Measurements from ENCODE around the gene LRRC18. TPM values are rescaled to one million over a fixed set of nuclear protein-coding genes. Genes with fewer than 3 reads are reported as not detected.

Gene LRRC18
- not detected in 2 replicates for total RNA-seq (2014; rRNA removed; shearing (Covaris generic))

DNA sequence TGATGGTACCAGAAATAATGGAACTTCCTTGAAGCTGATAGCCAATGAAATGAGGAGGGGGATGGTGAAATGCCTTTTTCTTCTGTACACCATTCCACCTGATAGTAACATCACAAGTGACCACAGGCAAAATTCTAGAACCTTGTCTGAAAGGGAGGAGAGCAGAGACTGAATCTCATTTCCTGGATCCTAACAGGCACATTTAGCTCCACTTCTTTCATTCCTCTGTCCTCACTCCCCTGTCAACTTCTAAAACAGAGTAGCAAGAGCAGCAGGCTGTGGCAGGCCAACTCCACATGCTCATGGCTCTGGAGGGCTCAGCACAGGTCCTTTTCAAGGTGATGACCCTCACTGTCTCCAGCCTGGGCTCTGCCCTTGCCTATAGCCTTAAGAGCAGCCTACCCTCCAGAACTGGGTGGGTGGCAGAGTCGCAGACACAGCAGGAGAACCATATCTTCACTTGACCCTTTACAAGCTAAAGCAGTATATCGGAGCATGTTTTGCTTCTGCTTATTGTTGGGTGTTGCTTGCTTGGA, at the start of gene LRRC18:
LRRC18 (minus strand) TSS at position 51 of the 536 bp plus-strand sequence. CDS start 25,685 bp downstream, outside the sequence.
- Histone ChIP-seq H3K27me3 (ENCODE audit: control insufficient read depth, insufficient read depth, low read length) (no peaks in the 10 kb centered on the region), H3K36me3 (replicated peaks; ENCODE audit: control insufficient read depth, insufficient read depth, low read length) (no peaks in the 10 kb centered on the region), H3K4me3 (ENCODE audit: insufficient read depth, low read depth, low read length) (no peak within 1 kb of the TSS)
- DNase-seq = no peak

DNA sequence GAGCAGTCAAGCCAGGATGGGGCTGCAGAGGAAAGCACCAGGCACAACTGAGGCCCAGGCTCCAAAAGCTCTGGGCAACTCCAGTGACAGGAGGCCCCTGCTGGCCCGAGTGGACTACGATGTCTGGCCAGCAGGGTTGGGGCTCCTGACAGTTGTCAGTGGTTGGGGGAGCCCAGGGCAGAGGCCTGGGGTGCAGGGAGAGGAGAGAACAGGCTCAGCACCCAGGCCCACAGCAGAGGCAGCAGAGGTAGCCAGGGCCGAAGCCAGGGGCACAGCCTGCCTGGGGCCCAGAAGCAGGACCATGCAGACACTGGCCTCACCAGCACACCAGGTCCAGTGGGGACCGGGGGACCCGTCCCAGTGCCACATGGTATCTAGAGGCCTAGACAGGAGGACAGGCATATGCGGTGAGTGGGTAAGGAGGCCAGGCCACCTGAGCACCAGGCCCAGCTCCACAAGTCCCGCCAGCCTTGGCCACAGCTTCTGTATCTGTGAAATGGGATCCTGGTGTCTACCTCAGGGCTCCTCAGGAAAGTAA, 46.0 kb upstream of the LRRC18 start:
- H3K27me3 ChIP-seq (ENCODE audit: control insufficient read depth, insufficient read depth, low read length) = no peaks in the 10 kb centered on the region
- DNase-seq = no peak
- no peak overlapping the region for H3K4me3 ChIP-seq (ENCODE audit: insufficient read depth, low read depth, low read length)
- H3K36me3 ChIP-seq (replicated peaks; ENCODE audit: control insufficient read depth, insufficient read depth, low read length) = no peaks in the 10 kb centered on the region

DNA sequence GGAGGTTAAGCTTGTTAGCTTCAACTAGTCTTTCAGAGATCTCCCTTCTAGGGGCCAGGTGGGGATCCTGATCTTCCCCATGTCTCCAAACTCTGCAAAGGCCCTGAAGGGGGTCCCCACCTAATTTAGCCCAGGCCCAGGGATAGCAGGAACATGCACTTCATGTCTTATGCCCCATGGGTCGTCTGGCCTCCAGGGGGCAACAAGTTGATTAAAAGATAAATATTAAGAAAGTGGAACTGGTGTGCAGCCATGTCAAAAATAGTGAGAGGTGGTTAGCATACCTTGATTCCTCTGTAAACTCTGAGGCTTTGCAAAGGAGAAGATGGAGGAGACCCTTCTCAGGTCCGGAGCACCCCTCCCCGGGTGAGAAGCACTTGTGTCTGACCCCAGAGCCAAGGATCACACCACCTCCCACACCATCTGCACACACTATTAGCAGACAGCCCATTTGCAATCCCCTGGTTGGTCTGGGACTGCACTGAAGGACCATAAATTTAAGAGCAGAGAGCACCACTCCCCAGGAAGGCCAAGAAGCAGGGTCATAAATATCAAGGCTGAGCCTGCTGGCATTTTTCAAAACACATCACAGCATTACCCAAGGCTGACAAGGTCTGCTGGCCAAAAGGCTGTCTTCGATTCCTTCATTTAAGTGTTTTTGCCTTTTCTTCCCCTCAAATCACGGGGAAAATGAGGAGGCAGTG, 44.2 kb upstream of the LRRC18 start:
- no peak overlapping the region for H3K4me3 ChIP-seq (ENCODE audit: insufficient read depth, low read depth, low read length)
- DNase-seq = no peak
- H3K27me3 ChIP-seq (ENCODE audit: control insufficient read depth, insufficient read depth, low read length) = no peaks in the 10 kb centered on the region
- no peaks in the 10 kb centered on the region for H3K36me3 ChIP-seq (replicated peaks; ENCODE audit: control insufficient read depth, insufficient read depth, low read length)

DNA sequence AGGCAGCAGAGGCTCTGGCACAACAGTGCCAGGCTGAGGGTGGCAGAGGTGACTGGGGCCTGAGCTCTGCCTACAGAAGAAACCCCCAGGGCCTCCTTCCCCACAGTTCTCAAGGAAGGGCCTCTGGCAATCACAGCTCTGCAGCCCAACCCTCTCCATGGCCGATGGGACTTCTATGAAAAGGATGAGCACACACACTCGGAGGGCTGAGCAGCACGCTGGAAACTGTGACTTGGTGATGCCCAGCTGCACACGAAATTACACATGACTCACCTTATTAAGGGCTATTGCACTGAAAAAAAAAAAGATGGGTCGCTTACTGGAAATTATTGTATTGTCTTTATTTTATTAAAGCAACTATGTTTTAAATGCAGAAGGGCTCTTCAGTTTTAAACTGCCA, 42.9 kb upstream of the LRRC18 start:
- Histone ChIP-seq H3K36me3 (replicated peaks; ENCODE audit: control insufficient read depth, insufficient read depth, low read length) (no peaks in the 10 kb centered on the region), H3K27me3 (ENCODE audit: control insufficient read depth, insufficient read depth, low read length) (no peaks in the 10 kb centered on the region), H3K4me3 (ENCODE audit: insufficient read depth, low read depth, low read length) (no peak overlapping the region)
- DNase-seq = no peak

GRCh38 chr10:48981310-48981907, 41.8 kb upstream of the LRRC18 start:
- DNase-seq = peak; percentile 91
- no peaks in the 10 kb centered on the region for H3K27me3 ChIP-seq (ENCODE audit: control insufficient read depth, insufficient read depth, low read length)
- no peak overlapping the region for H3K4me3 ChIP-seq (ENCODE audit: insufficient read depth, low read depth, low read length)
- H3K36me3 ChIP-seq (replicated peaks; ENCODE audit: control insufficient read depth, insufficient read depth, low read length) = no peaks in the 10 kb centered on the region

DNA sequence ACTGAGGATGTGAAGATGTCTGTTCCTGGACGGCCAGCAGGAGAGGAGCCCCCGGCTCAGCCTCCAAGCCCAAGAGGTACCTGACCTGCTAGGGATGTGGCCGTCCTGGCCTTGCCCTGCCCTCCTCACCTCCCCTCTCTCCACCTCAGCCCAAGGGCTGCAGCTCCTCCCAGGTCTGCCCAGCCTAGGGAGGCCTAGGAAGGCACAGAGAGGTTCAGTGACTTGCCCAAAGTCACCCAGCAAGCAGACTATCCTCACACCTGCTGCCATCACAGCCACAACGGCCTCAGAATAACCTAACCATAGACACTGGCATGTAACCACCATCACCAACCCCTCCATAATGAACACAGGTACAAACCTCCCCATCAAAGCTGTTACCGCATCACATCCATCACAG, 38.7 kb upstream of the LRRC18 start:
- no peak for DNase-seq
- Histone ChIP-seq H3K27me3 (ENCODE audit: control insufficient read depth, insufficient read depth, low read length) (no peaks in the 10 kb centered on the region), H3K4me3 (ENCODE audit: insufficient read depth, low read depth, low read length) (no peak overlapping the region), H3K36me3 (replicated peaks; ENCODE audit: control insufficient read depth, insufficient read depth, low read length) (no peaks in the 10 kb centered on the region)

DNA sequence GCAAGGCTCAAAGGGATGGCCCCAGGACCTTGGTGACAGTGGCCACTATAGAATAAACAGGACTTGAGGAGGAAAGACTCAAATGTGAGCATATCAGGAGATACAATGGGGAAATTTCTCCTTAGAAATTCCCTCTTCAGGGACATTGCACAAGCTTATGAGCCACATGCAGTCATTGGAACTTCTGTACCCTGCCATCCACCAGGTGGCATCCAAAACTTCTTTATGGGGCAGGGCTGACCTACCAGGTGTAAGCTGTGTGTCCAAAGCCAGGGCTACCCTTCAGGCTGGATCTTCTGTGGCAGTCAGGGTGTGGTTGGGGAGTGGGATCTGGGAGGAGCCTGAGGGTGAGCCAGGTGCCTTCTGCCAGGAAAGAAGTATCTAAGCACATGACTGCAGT, 36.6 kb upstream of the LRRC18 start:
- H3K36me3 ChIP-seq (replicated peaks; ENCODE audit: control insufficient read depth, insufficient read depth, low read length) = no peaks in the 10 kb centered on the region
- no peaks in the 10 kb centered on the region for H3K27me3 ChIP-seq (ENCODE audit: control insufficient read depth, insufficient read depth, low read length)
- no peak overlapping the region for H3K4me3 ChIP-seq (ENCODE audit: insufficient read depth, low read depth, low read length)
- peak; percentile 61 for DNase-seq

DNA sequence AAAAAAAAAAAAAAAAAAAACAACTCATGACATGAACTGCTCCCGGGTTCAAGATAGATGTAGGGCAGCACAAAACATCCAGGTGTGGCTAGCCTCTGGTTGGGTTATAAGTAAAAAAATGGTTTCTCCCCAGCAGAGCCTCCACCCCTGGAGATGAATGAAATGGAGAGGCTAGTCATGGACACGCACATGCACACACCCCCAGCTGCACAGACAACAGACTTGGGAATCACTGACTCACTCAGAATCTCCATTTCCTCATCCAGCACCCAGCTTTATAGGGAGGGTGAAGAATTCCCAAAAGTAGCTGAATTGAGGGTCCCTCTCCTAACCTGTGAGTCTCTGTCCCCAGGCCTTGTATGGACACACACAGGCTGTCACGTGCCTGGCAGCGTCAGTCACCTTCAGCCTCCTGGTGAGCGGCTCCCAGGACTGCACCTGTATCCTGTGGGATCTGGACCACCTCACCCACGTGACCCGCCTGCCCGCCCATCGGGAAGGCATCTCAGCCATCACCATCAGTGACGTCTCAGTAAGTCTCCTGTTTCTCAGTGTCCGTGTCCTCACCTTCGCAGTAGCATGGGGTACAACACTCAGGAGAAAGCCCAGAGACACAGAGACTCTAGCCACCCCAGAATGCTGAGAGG, 35.0 kb upstream of the LRRC18 start:
- Histone ChIP-seq H3K27me3 (ENCODE audit: control insufficient read depth, insufficient read depth, low read length) (no peaks in the 10 kb centered on the region), H3K4me3 (ENCODE audit: insufficient read depth, low read depth, low read length) (no peak overlapping the region), H3K36me3 (replicated peaks; ENCODE audit: control insufficient read depth, insufficient read depth, low read length) (no peaks in the 10 kb centered on the region)
- DNase-seq = no peak

GRCh38 chr10:48973065-48973464, 33.4 kb upstream of the LRRC18 start:
- Histone ChIP-seq H3K4me3 (ENCODE audit: insufficient read depth, low read depth, low read length) (no peak overlapping the region), H3K36me3 (replicated peaks; ENCODE audit: control insufficient read depth, insufficient read depth, low read length) (no peaks in the 10 kb centered on the region), H3K27me3 (ENCODE audit: control insufficient read depth, insufficient read depth, low read length) (no peaks in the 10 kb centered on the region)
- DNase-seq = no peak

DNA sequence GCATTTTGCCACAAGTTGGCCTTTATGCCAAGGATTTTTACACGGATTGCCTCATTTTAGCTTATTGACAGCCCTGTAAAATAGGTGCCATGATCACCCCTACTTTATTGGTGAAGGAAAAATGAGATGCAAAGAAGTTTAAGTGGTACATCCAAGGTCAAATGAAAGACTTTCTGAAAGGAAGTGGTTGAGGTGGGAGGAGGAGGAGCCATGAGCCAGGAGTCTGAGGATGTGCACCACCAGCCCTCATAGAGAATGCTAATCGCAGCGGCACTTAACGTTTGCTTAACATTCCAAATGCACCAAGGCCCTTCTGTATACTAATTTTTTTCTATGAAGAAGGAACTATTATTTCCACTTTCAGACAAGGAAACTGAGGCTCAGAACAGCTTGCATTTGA, 31.0 kb upstream of the LRRC18 start:
- DNase-seq = no peak
- Histone ChIP-seq H3K4me3 (ENCODE audit: insufficient read depth, low read depth, low read length) (no peak overlapping the region), H3K36me3 (replicated peaks; ENCODE audit: control insufficient read depth, insufficient read depth, low read length) (no peaks in the 10 kb centered on the region), H3K27me3 (ENCODE audit: control insufficient read depth, insufficient read depth, low read length) (no peaks in the 10 kb centered on the region)

GRCh38 chr10:48970046-48970445, 30.4 kb upstream of the LRRC18 start:
- H3K4me3 ChIP-seq (ENCODE audit: insufficient read depth, low read depth, low read length) = no peak overlapping the region
- H3K27me3 ChIP-seq (ENCODE audit: control insufficient read depth, insufficient read depth, low read length) = no peaks in the 10 kb centered on the region
- no peaks in the 10 kb centered on the region for H3K36me3 ChIP-seq (replicated peaks; ENCODE audit: control insufficient read depth, insufficient read depth, low read length)
- no peak for DNase-seq

DNA sequence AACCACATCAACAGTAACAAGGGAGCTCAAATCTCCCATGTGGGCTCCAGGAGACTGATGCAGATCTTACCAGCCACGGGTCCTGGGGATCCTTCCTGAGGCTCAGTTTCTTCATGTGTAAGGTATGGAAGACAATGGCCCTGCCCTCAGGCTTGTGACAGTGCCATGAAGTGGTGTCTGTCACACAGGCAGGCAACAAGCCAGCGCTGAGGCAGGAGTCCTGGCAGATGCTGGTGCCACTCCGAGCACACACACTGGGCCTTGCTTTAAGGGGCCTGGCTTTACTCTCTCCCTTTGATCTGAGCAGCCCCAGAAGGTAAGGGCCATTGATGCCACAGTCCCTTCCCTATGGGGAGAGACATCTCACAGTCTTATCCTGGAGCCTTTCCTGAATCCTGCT, 28.4 kb upstream of the LRRC18 start:
- no peak overlapping the region for H3K4me3 ChIP-seq (ENCODE audit: insufficient read depth, low read depth, low read length)
- no peak for DNase-seq
- no peaks in the 10 kb centered on the region for H3K27me3 ChIP-seq (ENCODE audit: control insufficient read depth, insufficient read depth, low read length)
- H3K36me3 ChIP-seq (replicated peaks; ENCODE audit: control insufficient read depth, insufficient read depth, low read length) = no peaks in the 10 kb centered on the region

DNA sequence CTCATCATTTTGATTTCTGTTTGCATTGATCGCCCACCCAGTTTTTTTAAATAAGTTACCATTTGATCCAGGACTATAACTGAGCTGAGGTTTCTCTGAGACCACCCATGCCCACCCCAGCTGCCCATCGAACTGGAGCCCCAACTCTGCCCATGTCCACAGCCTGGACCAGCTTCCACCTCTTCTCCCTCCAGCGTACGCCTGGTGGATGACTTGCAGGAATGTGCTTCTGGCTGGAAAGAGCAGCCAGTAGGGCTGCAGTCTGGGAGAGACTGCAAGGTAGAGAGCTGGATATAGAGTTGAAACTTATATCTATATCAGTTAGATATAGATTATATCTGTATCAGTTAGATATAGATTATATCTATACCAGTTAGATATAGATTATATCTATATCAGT, 25.8 kb upstream of the LRRC18 start:
- H3K4me3 ChIP-seq (ENCODE audit: insufficient read depth, low read depth, low read length) = no peak overlapping the region
- H3K27me3 ChIP-seq (ENCODE audit: control insufficient read depth, insufficient read depth, low read length) = no peaks in the 10 kb centered on the region
- DNase-seq = no peak
- no peaks in the 10 kb centered on the region for H3K36me3 ChIP-seq (replicated peaks; ENCODE audit: control insufficient read depth, insufficient read depth, low read length)

DNA sequence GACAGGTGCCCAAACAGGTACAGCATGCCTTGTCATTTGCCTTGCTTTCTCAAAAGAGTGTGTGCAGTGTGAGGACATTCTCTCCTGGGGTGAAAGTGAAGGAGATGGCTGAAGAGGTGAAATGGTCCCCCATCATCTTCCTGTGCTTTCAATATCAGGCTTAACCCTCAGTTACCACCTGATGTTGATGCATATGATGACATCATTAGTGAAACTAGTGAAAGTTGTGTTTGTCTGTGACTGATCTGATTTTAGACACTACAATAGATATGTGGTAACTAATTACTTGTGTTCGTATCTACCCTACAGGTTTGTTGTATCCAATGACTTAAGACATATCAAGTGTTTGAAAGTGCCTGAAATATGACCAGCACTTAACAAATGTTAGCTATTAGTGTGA, 24.4 kb upstream of the LRRC18 start:
- no peaks in the 10 kb centered on the region for H3K27me3 ChIP-seq (ENCODE audit: control insufficient read depth, insufficient read depth, low read length)
- H3K36me3 ChIP-seq (replicated peaks; ENCODE audit: control insufficient read depth, insufficient read depth, low read length) = no peaks in the 10 kb centered on the region
- no peak overlapping the region for H3K4me3 ChIP-seq (ENCODE audit: insufficient read depth, low read depth, low read length)
- DNase-seq = no peak
